Omental fat pad (tissue), 4 donors: Measurements from ENCODE around the gene TMEM245. TPM values are rescaled to one million over a fixed set of nuclear protein-coding genes. Genes with fewer than 3 reads are reported as not detected.
"Not testable (repeated sequence)": the region's sequence is repeated elsewhere in the genome, so short reads cannot be mapped to it uniquely, and the experiment has no call there.

Source experiments
- ATAC-seq: fragments of 150-250 bp; one replicate; pipeline ENCODE4 v1.9.1; 2016; ENCODE audit warnings: mild to moderate bottlenecking, moderate library complexity; ENCODE audit not compliant: low FRiP score
- DNase-seq: peaks from one replicate; pipeline ENCODE4 v3.0.0-alpha.2; 2019; ENCODE audit warnings: low spot score
- total RNA-seq, 4 donors: library from RNA; depleted of rRNA; stranded (reverse); fragments of >200 nt; gene quantifications; one replicate each; pipeline ENCODE4 v1.1.0, GENCODE V29; 2016
- TF ChIP-seq, protein P1 (sequence below), 3 donors: fragments of 450-650 bp; IDR thresholded peaks; one replicate each; pipeline ENCODE4 v1.5.1; 2016 to 2017; ENCODE audit warnings: antibody characterized with exemption in 3 of 3, mild to moderate bottlenecking in 3 of 3, moderate library complexity in 2 of 3

The TMEM245 gene
- total RNA-seq, 4 donors from 2014 or later: 64.8 to 91.5 (median 76.5) TPM

DNA sequence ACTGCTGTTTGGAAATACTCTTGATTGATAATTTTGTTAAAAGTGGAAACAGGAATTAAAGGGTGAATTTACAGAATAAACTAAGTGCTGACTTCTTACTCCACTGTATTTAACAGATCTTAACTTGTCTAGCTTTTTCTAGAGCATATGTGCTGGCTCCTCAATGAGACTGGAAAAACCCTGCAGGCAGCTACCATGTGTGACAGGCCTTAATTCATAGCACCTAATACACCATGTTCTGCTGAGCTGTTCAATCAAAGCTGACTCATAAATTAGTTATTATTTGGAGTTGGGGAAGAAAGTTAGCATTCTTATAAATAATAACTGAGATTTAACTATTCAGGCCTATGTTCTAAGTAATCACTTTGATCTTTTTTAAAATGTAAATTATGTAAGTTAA, 135.9 kb downstream of the TMEM245 start:
- DNase-seq (no peak), ATAC-seq (no peak)
- TF ChIP-seq, protein P1, sequence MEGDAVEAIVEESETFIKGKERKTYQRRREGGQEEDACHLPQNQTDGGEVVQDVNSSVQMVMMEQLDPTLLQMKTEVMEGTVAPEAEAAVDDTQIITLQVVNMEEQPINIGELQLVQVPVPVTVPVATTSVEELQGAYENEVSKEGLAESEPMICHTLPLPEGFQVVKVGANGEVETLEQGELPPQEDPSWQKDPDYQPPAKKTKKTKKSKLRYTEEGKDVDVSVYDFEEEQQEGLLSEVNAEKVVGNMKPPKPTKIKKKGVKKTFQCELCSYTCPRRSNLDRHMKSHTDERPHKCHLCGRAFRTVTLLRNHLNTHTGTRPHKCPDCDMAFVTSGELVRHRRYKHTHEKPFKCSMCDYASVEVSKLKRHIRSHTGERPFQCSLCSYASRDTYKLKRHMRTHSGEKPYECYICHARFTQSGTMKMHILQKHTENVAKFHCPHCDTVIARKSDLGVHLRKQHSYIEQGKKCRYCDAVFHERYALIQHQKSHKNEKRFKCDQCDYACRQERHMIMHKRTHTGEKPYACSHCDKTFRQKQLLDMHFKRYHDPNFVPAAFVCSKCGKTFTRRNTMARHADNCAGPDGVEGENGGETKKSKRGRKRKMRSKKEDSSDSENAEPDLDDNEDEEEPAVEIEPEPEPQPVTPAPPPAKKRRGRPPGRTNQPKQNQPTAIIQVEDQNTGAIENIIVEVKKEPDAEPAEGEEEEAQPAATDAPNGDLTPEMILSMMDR (IDR thresholded peaks at IDR 0.05): no peak

DNA sequence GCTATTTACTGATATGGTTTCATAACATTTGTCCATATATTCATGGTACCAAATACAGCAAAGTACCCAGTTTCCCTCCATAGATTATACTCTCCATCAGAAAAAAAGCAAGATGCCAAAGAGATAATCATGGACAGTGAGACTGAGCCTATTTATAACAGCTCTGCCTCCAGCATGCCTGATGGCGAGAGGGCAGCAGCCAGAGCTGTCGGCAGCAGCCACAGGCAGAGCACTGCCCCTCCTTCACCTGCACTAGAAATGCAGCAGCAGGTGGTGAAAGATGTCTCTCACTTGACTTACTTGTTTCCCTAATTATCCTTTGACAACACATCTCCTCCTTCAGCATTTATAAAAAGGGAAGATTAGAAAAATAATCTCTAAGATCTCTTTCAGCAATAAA, 138.9 kb downstream of the TMEM245 start:
- DNase-seq: no peak
- TF ChIP-seq, protein P1 (IDR thresholded peaks at IDR 0.05): no peak
- no peak for ATAC-seq

DNA sequence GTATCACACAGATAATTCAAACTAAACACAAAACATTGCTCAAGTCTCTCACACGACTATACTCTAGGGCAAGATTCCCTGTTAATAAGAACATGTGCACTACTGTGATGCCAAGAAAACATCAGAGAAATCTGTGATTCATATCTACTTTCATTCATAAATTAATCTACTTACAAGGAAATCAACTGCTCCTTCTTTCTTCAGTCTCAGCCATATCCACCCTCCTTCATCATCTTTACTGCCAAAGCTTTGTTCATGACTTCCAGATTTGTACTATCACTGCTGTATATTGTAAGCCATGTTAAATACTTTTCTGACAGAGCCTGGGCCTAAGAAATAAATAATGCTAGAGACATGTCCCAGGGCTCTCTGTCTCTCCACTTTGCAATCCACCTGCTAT, 141.5 kb downstream of the TMEM245 start:
- TF ChIP-seq, protein P1 (IDR thresholded peaks at IDR 0.05): no peak
- no peak for DNase-seq
- ATAC-seq: peak; percentile 39

DNA sequence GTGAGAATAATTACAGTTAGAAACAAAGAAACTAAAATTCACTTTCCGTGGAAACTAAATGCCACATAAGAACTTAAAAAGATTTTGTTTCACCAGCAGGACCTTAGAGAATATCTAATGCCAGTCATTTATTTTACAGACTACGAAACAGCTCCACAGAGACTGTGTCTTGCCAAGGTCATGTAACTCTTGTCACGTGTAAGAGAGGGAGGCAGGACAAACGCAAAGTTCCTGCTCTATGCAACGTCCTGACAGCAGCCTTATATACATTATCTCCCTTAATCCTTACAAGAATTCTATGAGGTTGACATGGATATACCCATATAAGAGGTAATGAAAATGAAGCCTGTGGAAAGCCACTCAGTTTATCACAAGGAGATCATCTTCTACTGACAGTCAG, 145.9 kb downstream of the TMEM245 start:
- no peak for ATAC-seq
- TF ChIP-seq, protein P1 (IDR thresholded peaks at IDR 0.05): no peak
- no peak for DNase-seq

DNA sequence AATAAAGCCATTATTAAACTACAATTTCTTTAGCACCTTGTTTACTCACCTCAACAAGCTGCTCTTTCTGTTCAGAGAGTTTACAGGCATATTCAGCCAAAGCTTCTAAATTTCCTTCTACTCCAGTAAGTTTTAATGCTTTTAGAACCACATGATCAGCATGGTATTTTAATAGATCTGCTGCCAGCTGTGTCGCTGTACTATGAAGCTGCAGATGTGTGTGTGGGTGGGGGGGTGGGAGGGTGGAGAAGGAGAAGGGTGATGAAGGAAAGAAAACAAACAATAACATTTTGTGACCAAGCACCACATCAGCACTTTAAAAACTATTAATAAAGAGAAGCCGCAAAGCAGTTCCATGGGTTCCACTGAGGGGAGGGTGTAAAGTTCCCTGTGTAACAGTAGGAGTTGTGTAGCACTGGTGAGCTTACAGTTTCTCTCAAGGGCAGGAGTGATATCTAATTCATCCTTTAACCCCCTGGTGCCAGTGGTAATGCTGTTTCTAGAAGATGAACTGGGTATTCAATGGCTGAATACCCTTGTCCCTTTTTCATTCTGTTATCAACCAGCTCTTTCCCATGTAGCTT, 147.0 kb downstream of the TMEM245 start:
- DNase-seq (no peak), ATAC-seq (no peak)
- TF ChIP-seq, protein P1 (IDR thresholded peaks at IDR 0.05): no peak

DNA sequence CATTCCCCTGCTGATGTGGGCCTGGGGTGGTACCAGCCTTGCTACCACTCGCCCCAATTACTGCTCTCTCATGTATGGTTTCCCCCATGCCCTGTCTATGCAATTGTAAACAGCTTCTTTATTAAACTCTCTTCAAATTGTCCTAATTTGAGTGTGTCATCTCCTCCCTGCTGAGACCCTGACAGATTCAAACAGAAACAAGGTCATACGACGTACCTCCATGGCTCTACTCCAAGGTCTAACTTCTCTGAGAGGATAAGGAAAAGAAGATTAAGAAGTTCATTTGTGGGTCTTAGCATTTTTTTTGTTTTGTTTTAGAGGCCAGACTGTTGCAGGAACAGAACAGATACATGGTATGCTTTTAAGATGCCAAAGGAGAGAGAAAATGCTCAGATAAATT, 147.6 kb downstream of the TMEM245 start:
- DNase-seq (no peak), ATAC-seq (no peak)
- TF ChIP-seq, protein P1 (IDR thresholded peaks at IDR 0.05): no peak

DNA sequence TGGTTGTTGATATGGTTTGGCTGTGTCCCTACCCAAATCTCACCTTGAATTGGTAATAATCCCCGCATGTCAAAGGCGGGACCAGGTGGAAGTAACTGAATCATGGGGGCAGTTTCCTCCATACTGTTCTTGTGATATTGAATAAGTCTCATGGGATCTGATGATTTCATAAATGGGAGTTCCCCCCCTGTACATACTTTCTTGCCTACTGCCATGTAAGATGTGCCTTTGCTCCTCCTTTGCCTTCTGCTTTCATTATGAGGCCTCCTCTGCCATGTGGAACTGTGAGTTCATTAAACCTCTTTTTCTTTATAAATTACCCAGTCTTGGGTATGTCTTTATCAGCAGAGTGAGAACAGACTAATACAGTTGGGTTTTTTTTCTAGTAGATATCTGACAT, 148.4 kb downstream of the TMEM245 start:
- ATAC-seq, DNase-seq: not testable (repeated sequence)
